IMR-90 (cell line): Measurements from ENCODE around the gene CD151. TPM values are rescaled to one million over a fixed set of nuclear protein-coding genes. Genes with fewer than 3 reads are reported as not detected.

ENCODE experiments used
- ATAC-seq: fragments of 200-7000 bp; cut with Tn5 transposase; 2 replicates; pipeline ENCODE4 v1.9.1; 2020; ENCODE audit warnings: low read depth, mild to moderate bottlenecking, moderate library complexity
- BruUV-seq: library from RNA; stranded (reverse); fragments of 400-500 nt; replicated peaks from 2 replicates; lab custom pipeline; 2021; lab: Mats Ljungman, UMichigan
- CTCF ChIA-PET: fragments of 300-600 bp; formaldehyde crosslinking; extraction: SDS; loops from one replicate; lab custom pipeline; 2021; ENCODE audit warnings: antibody characterized with exemption; lab: Yijun Ruan, JAX
- POLR2A ChIA-PET: fragments of 300-600 bp; sonication (Branson Sonifier 250); formaldehyde crosslinking; loops from one replicate; lab custom pipeline; 2022; ENCODE audit warnings: antibody characterized with exemption; ENCODE audit not compliant: unreplicated experiment; lab: Charles Lee
- DNase-seq: peaks from one replicate; pipeline ENCODE4 v3.0.0; 2013
- H2AFZ ChIP-seq: replicated peaks from 2 replicates; pipeline ENCODE3; 2013; ENCODE audit warnings: low read length, mild to moderate bottlenecking; ENCODE audit not compliant: poor library complexity
- H2AK5ac ChIP-seq: 2 replicates; pipeline ENCODE4 v1.6.1; 2013; ENCODE audit warnings: low read depth, low read length, inconsistent platforms
- H2AK9ac ChIP-seq: replicated peaks from 2 replicates; pipeline ENCODE3; 2013; ENCODE audit warnings: mild to moderate bottlenecking, low read depth, low read length, moderate library complexity; ENCODE audit not compliant: poor library complexity
- H2BK120ac ChIP-seq: 2 replicates; pipeline ENCODE4 v1.6.1; 2013; ENCODE audit warnings: low read depth, low read length, inconsistent platforms
- H2BK15ac ChIP-seq: 3 replicates; pipeline ENCODE4 v1.6.1; 2013; ENCODE audit warnings: low read depth, low read length, inconsistent platforms
- H2BK20ac ChIP-seq: 2 replicates; pipeline ENCODE4 v1.6.1; 2013; ENCODE audit warnings: low read depth, mild to moderate bottlenecking, inconsistent platforms, low read length, moderate library complexity
- H2BK5ac ChIP-seq: 2 replicates; pipeline ENCODE4 v1.6.1; 2013; ENCODE audit warnings: mild to moderate bottlenecking, low read depth, low read length, inconsistent platforms; ENCODE audit not compliant: poor library complexity, severe bottlenecking
- H3K14ac ChIP-seq: replicated peaks from 2 replicates; pipeline ENCODE4 v1.6.1; 2013; ENCODE audit warnings: low read depth, low read length, inconsistent platforms
- H3K18ac ChIP-seq: 2 replicates; pipeline ENCODE4 v1.6.1; 2013; ENCODE audit warnings: low read depth, low read length, control low read depth
- H3K23ac ChIP-seq: 2 replicates; pipeline ENCODE4 v1.6.1; 2013; ENCODE audit warnings: low read depth, low read length, inconsistent platforms
- H3K27ac ChIP-seq: 2 replicates; pipeline ENCODE4 v1.5.1; 2013; ENCODE audit warnings: mild to moderate bottlenecking, control low read depth, low read length; ENCODE audit not compliant: insufficient read depth
- H3K27me3 ChIP-seq: 2 replicates; pipeline ENCODE4 v1.6.1; 2013; ENCODE audit warnings: low read length; ENCODE audit not compliant: control insufficient read depth, insufficient read depth
- H3K36me3 ChIP-seq: 2 replicates; pipeline ENCODE4 v1.6.1; 2013; ENCODE audit warnings: low read length, mixed read lengths; ENCODE audit not compliant: control insufficient read depth, insufficient read depth
- H3K4ac ChIP-seq: 2 replicates; pipeline ENCODE4 v1.6.1; 2013; ENCODE audit warnings: low read depth, low read length, inconsistent platforms
- H3K4me1 ChIP-seq: 2 replicates; pipeline ENCODE4 v1.6.1; 2013; ENCODE audit warnings: low read length, mixed read lengths; ENCODE audit not compliant: control insufficient read depth, insufficient read depth
- H3K4me2 ChIP-seq: 2 replicates; pipeline ENCODE4 v1.6.1; 2013; ENCODE audit warnings: low read depth, mild to moderate bottlenecking, control low read depth, low read length, moderate library complexity
- H3K4me3 ChIP-seq: 2 replicates; pipeline ENCODE4 v1.5.1; 2013; ENCODE audit warnings: low read depth, mild to moderate bottlenecking, control low read depth, low read length, moderate library complexity; ENCODE audit not compliant: insufficient read depth
- H3K56ac ChIP-seq: 2 replicates; pipeline ENCODE4 v1.6.1; 2013; ENCODE audit warnings: low read length, inconsistent platforms; ENCODE audit not compliant: insufficient read depth; ENCODE audit errors: extremely low read depth
- H3K79me1 ChIP-seq, 2 experiments: 2 replicates each; pipeline ENCODE4 v1.6.1; 2013; ENCODE audit warnings: low read length in 2 of 2, inconsistent platforms in 1 of 2, low read depth in 1 of 2
- H3K9ac ChIP-seq: 2 replicates; pipeline ENCODE4 v1.6.1; 2013; ENCODE audit warnings: low read depth, low read length, control low read depth
- H3K9me1 ChIP-seq: 2 replicates; pipeline ENCODE4 v1.6.1; 2013; ENCODE audit warnings: low read length, inconsistent platforms; ENCODE audit not compliant: insufficient read depth
- H3K9me3 ChIP-seq: 2 replicates; pipeline ENCODE4 v1.6.1; 2013; ENCODE audit warnings: low read length; ENCODE audit not compliant: control insufficient read depth, insufficient read depth
- H4K20me1 ChIP-seq: 2 replicates; pipeline ENCODE4 v1.6.1; 2013; ENCODE audit warnings: low read length, inconsistent platforms; ENCODE audit not compliant: insufficient read depth
- H4K5ac ChIP-seq: 2 replicates; pipeline ENCODE4 v1.6.1; 2013; ENCODE audit warnings: mild to moderate bottlenecking, low read depth, low read length, control low read depth
- H4K8ac ChIP-seq, 2 experiments: 2 replicates each; pipeline ENCODE4 v1.6.1; 2013; ENCODE audit warnings: low read depth in 2 of 2, low read length in 2 of 2, control low read depth in 1 of 2, inconsistent platforms in 1 of 2
- H4K91ac ChIP-seq: 2 replicates; pipeline ENCODE4 v1.6.1; 2013; ENCODE audit warnings: low read depth, low read length, inconsistent platforms; ENCODE audit not compliant: insufficient read depth
- BHLHE40 ChIP-seq: fragments of 150-350 bp; IDR thresholded peaks from 2 replicates; pipeline ENCODE4 v1.6.1; 2016; ENCODE audit warnings: mild to moderate bottlenecking, low read depth, low read length
- CEBPB ChIP-seq: IDR thresholded peaks from 2 replicates; pipeline ENCODE4 v1.6.1; 2012; ENCODE audit warnings: low read depth, low read length, improper control_type of control experiment
- CHD1 ChIP-seq: IDR thresholded peaks from 2 replicates; pipeline ENCODE4 v1.6.1; 2012; ENCODE audit warnings: low read depth, low read length, improper control_type of control experiment
- FOS ChIP-seq: fragments of 150-350 bp; IDR thresholded peaks from 2 replicates; pipeline ENCODE4 v1.6.1; 2016; ENCODE audit warnings: low read depth, low read length
- MAFK ChIP-seq: IDR thresholded peaks from 2 replicates; pipeline ENCODE4 v1.6.1; 2012; ENCODE audit warnings: low read depth, low read length, improper control_type of control experiment
- MAZ ChIP-seq: IDR thresholded peaks from 2 replicates; pipeline ENCODE4 v1.6.1; 2012; ENCODE audit warnings: low read depth, mild to moderate bottlenecking, low read length, improper control_type of control experiment, moderate library complexity, borderline replicate concordance
- MXI1 ChIP-seq: IDR thresholded peaks from 2 replicates; pipeline ENCODE4 v1.6.1; 2012; ENCODE audit warnings: low read depth, mild to moderate bottlenecking, low read length, moderate library complexity, borderline replicate concordance
- NFE2L2 ChIP-seq: fragments of 150-350 bp; IDR thresholded peaks from 2 replicates; pipeline ENCODE4 v1.6.1; 2016; ENCODE audit warnings: low read depth, mild to moderate bottlenecking, low read length
- POLR2A ChIP-seq: IDR thresholded peaks from 2 replicates; pipeline ENCODE4 v1.6.1; 2012; ENCODE audit warnings: mild to moderate bottlenecking, low read depth, low read length
- RAD21 ChIP-seq: IDR thresholded peaks from 2 replicates; pipeline ENCODE4 v1.6.1; 2012; ENCODE audit warnings: low read length, improper control_type of control experiment
- RCOR1 ChIP-seq: IDR thresholded peaks from 2 replicates; pipeline ENCODE4 v1.6.1; 2012; ENCODE audit warnings: mild to moderate bottlenecking, low read length, improper control_type of control experiment; ENCODE audit not compliant: insufficient replicate concordance
- RFX5 ChIP-seq: IDR thresholded peaks from 2 replicates; pipeline ENCODE4 v1.8.0; 2012; ENCODE audit warnings: low read depth, mild to moderate bottlenecking, low read length, moderate library complexity
- SMC3 ChIP-seq: fragments of 150-350 bp; IDR thresholded peaks from 2 replicates; pipeline ENCODE4 v1.6.1; 2016; ENCODE audit warnings: low read depth, mild to moderate bottlenecking, antibody characterized with exemption, low read length, moderate library complexity
- WGBS, 2 experiments: methylation state at CpG; one replicate each; pipeline versions ENCODE4 v1.1.5 to v1.1.7; 2013; ENCODE audit warnings: missing lambda C conversion rate in 2 of 2; ENCODE audit not compliant: insufficient read length in 1 of 2; ENCODE audit errors: extremely low coverage in 2 of 2; 5-methylcytosine and 5-hydroxymethylcytosine counted together
- dilution Hi-C: fragments of 300-500 bp; cut with HindIII; formaldehyde crosslinking; loops from one replicate; pipeline ENCODE4 v1.14.3; 2018; ENCODE audit warnings: low sequenced_read_pairs; ENCODE audit not compliant: unreplicated experiment
- in situ Hi-C: fragments of 300-500 bp; cut with MboI; formaldehyde crosslinking; loops from 3 replicates; pipeline ENCODE4 v1.14.3; 2019; ENCODE audit warnings: low sequenced_read_pairs, inconsistent platforms, mixed read lengths
- intact Hi-C: fragments of 100-400 bp; cut with micrococcal nuclease; formaldehyde crosslinking; loops from 2 replicates; pipeline ENCODE4 v1.10.0; 2022
- polyA plus RNA-seq, 3 experiments: library from polyadenylated mRNA; depleted of rRNA; stranded (reverse); fragments of >200 nt; gene quantifications; 2 replicates each; pipeline ENCODE4 v1.2.3, GENCODE V29; 2012; ENCODE audit warnings: low replicate concordance in 1 of 3
- total RNA-seq: library from RNA; depleted of rRNA; stranded (reverse); fragments of >200 nt; gene quantifications from 2 replicates; pipeline ENCODE4 v1.2.3, GENCODE V29; 2012
- TF ChIP-seq, protein P1 (sequence below): fragments of 150-350 bp; IDR thresholded peaks from 2 replicates; pipeline ENCODE4 v1.6.1; 2016; ENCODE audit warnings: low read depth, mild to moderate bottlenecking, low read length, moderate library complexity, borderline replicate concordance
- TF ChIP-seq, protein P2 (sequence below): conservative IDR thresholded peaks from 2 replicates; pipeline ENCODE4 v1.5.1; 2012; ENCODE audit warnings: mild to moderate bottlenecking, low read depth, low read length, improper control_type of control experiment
- TF ChIP-seq, protein P3 (sequence below): fragments of 150-350 bp; IDR thresholded peaks from 2 replicates; pipeline ENCODE4 v1.6.1; 2017; ENCODE audit warnings: mild to moderate bottlenecking, antibody characterized with exemption, low read length, low read depth

CD151 gene
- total and polyA plus RNA-seq, 2 of the 4 experiments (the other 2 are of a cell fraction): 1,150 to 1,267 TPM

GRCh38 chr11:866481-866880 is 33.7 kb downstream of the CD151 start:
- no peak overlapping the region for H4K5ac ChIP-seq
- H4K20me1 ChIP-seq: peaks cover 40% of the 10 kb centered on the region
- H3K36me3 ChIP-seq: peaks cover 31% of the 10 kb centered on the region; the same call in 1 of the 2 replicates
- no peak overlapping the region for H3K27ac ChIP-seq
- H3K79me1 ChIP-seq: peaks cover 10 to 32% of the 10 kb centered on the region in 2 experiments; a peak in 3 of 4 replicates
- TF ChIP-seq, protein P1, sequence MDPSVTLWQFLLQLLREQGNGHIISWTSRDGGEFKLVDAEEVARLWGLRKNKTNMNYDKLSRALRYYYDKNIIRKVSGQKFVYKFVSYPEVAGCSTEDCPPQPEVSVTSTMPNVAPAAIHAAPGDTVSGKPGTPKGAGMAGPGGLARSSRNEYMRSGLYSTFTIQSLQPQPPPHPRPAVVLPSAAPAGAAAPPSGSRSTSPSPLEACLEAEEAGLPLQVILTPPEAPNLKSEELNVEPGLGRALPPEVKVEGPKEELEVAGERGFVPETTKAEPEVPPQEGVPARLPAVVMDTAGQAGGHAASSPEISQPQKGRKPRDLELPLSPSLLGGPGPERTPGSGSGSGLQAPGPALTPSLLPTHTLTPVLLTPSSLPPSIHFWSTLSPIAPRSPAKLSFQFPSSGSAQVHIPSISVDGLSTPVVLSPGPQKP: no peak
- TF ChIP-seq BHLHE40 (no peak), MAFK (no peak), MXI1 (no peak), RCOR1 (no peak), RAD21 (no peak), FOS (no peak), RFX5 (no peak), CHD1 (no peak), MAZ (no peak), SMC3 (no peak), NFE2L2 (no peak), CEBPB (no peak), POLR2A (no peak)
- TF ChIP-seq, protein P2, sequence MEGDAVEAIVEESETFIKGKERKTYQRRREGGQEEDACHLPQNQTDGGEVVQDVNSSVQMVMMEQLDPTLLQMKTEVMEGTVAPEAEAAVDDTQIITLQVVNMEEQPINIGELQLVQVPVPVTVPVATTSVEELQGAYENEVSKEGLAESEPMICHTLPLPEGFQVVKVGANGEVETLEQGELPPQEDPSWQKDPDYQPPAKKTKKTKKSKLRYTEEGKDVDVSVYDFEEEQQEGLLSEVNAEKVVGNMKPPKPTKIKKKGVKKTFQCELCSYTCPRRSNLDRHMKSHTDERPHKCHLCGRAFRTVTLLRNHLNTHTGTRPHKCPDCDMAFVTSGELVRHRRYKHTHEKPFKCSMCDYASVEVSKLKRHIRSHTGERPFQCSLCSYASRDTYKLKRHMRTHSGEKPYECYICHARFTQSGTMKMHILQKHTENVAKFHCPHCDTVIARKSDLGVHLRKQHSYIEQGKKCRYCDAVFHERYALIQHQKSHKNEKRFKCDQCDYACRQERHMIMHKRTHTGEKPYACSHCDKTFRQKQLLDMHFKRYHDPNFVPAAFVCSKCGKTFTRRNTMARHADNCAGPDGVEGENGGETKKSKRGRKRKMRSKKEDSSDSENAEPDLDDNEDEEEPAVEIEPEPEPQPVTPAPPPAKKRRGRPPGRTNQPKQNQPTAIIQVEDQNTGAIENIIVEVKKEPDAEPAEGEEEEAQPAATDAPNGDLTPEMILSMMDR: no peak
- TF ChIP-seq, protein P3, sequence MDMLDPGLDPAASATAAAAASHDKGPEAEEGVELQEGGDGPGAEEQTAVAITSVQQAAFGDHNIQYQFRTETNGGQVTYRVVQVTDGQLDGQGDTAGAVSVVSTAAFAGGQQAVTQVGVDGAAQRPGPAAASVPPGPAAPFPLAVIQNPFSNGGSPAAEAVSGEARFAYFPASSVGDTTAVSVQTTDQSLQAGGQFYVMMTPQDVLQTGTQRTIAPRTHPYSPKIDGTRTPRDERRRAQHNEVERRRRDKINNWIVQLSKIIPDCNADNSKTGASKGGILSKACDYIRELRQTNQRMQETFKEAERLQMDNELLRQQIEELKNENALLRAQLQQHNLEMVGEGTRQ: no peak
- intact Hi-C loops (no loop called here), in situ Hi-C loops (no loop called here), dilution Hi-C loops (no loop called here)
- H3K9me1 ChIP-seq: peaks cover 5% of the 10 kb centered on the region
- no peaks in the 10 kb centered on the region for H3K27me3 ChIP-seq
- H3K4me2 ChIP-seq: no peak overlapping the region
- no peak overlapping the region for H3K23ac ChIP-seq
- DNase-seq: no peak
- BruUV-seq: no TSS peak
- no peak overlapping the region for H4K8ac ChIP-seq
- 96% methylated on average over 10 of the region's 14 CpGs; no CpG with 5 or more reads in 1 of the 2 experiments for WGBS, 2 experiments
- ATAC-seq: no peak
- no peak overlapping the region for H2BK5ac ChIP-seq
- H3K4me3 ChIP-seq: no peak overlapping the region
- no peak overlapping the region for H2BK20ac ChIP-seq
- peaks cover 2% of the 10 kb centered on the region; the same call in 1 of the 2 replicates for H3K4me1 ChIP-seq
- no peak overlapping the region for H2AK9ac ChIP-seq
- H3K9ac ChIP-seq: no peak overlapping the region
- POLR2A ChIA-PET: no interaction called here
- H4K91ac ChIP-seq: no peak overlapping the region
- no peaks in the 10 kb centered on the region for H3K9me3 ChIP-seq
- H2BK120ac ChIP-seq: no peak overlapping the region
- H2AK5ac ChIP-seq: no peak overlapping the region
- no peak overlapping the region for H2BK15ac ChIP-seq
- no peak overlapping the region for H3K18ac ChIP-seq
- no peak overlapping the region for H3K56ac ChIP-seq
- no peak overlapping the region for H3K4ac ChIP-seq
- no peak overlapping the region for H2AFZ ChIP-seq
- CTCF ChIA-PET: no interaction called here
- H3K14ac ChIP-seq: no peak overlapping the region
